MCF 10A (cell line): ENCODE results near the gene AIPL1. TPM values are rescaled to one million over a fixed set of nuclear protein-coding genes. Genes with fewer than 3 reads are reported as not detected.

Experiments used
- BruUV-seq: library from RNA; stranded (reverse); fragments of 400-500 nt; replicated peaks from 2 replicates; lab custom pipeline; 2021; lab: Mats Ljungman, UMichigan
- CTCF ChIA-PET: fragments of 300-600 bp; sonication (Branson Sonifier 250); formaldehyde crosslinking; extraction: SDS; loops from one replicate; lab custom pipeline; 2021; ENCODE audit warnings: antibody characterized with exemption, inconsistent platforms; lab: Yijun Ruan, JAX
- POLR2A ChIA-PET: fragments of 300-600, 350-650 bp; sonication (Branson Sonifier 250); formaldehyde crosslinking; extraction: SDS; loops from one replicate; lab custom pipeline; 2020; ENCODE audit warnings: antibody characterized with exemption, inconsistent platforms; lab: Yijun Ruan, JAX
- DNase-seq: peaks from one replicate; pipeline ENCODE4 v3.0.0-alpha.2; 2018; ENCODE audit not compliant: unreplicated experiment
- H3K27ac Mint-ChIP-seq: one replicate; pipeline ENCODE4 v1.8.0; 2022; ENCODE audit warnings: mild to moderate bottlenecking, low read depth, mixed read lengths; ENCODE audit not compliant: unreplicated experiment
- H3K27me3 Mint-ChIP-seq: one replicate; pipeline ENCODE4 v1.8.0; 2022; ENCODE audit warnings: mixed read lengths; ENCODE audit not compliant: insufficient read depth, unreplicated experiment
- H3K36me3 Mint-ChIP-seq: one replicate; pipeline ENCODE4 v1.8.0; 2022; ENCODE audit warnings: mild to moderate bottlenecking, moderate library complexity, mixed read lengths; ENCODE audit not compliant: insufficient read depth, unreplicated experiment
- H3K4me1 Mint-ChIP-seq: one replicate; pipeline ENCODE4 v1.8.0; 2022; ENCODE audit warnings: mixed read lengths; ENCODE audit not compliant: insufficient read depth, unreplicated experiment
- H3K4me3 Mint-ChIP-seq: one replicate; pipeline ENCODE4 v1.8.0; 2022; ENCODE audit warnings: mild to moderate bottlenecking, moderate library complexity, mixed read lengths; ENCODE audit not compliant: unreplicated experiment
- H3K9me3 Mint-ChIP-seq: one replicate; pipeline ENCODE4 v1.8.0; 2022; ENCODE audit warnings: mixed read lengths; ENCODE audit not compliant: unreplicated experiment
- CTCF ChIP-seq: fragments of 200-600 bp; IDR thresholded peaks from one replicate; pipeline ENCODE4 v1.8.0; 2022; ENCODE audit warnings: antibody characterized with exemption, mild to moderate bottlenecking; ENCODE audit not compliant: unreplicated experiment
- intact Hi-C: fragments of 100-400 bp; cut with micrococcal nuclease; formaldehyde crosslinking; loops from 2 replicates; pipeline ENCODE4 v1.14.1; 2022
- total RNA-seq: library from RNA; stranded (reverse); gene quantifications from 2 replicates; pipeline ENCODE4 v1.2.3, GENCODE V29; 2022

AIPL1 gene
- total RNA-seq, 1 experiment from 2014 or later: not detected

- no peak for TF ChIP-seq CTCF
- Mint-ChIP-seq H3K9me3 (no peaks in the 10 kb centered on the region), H3K4me3 (no peak overlapping the region), H3K27ac (no peak overlapping the region), H3K36me3 (peaks cover 33% of the 10 kb centered on the region), H3K27me3 (no peaks in the 10 kb centered on the region), H3K4me1 (peaks cover 19% of the 10 kb centered on the region)
- ChIA-PET CTCF (interaction anchor here (0.6 to 2.1 kb wide), 7 partner anchors 9 to 929 kb away, joined by 3 to 18 read pairs (median 3); no protein-coding TSS in a partner anchor), POLR2A (interaction anchor here (1.5 to 4.3 kb wide), 3 partner anchors 33 to 167 kb away, joined by 5 to 33 read pairs (median 5); partner anchors contain the start of genes KIAA0753 and TXNDC17)
- intact Hi-C loops: loop anchor here (5.0 kb wide), 1 partner anchor 103 kb away; no protein-coding TSS in a partner anchor
- no TSS peak for BruUV-seq
- no peak for DNase-seq
These were observed 39.5 kb upstream of the AIPL1 start for GRCh38 chr17:6474376-6474775.

- Mint-ChIP-seq H3K27me3 (no peaks in the 10 kb centered on the region), H3K27ac (no peak overlapping the region), H3K4me3 (peak overlapping the region; percentile 15), H3K36me3 (peaks cover 37% of the 10 kb centered on the region), H3K9me3 (no peaks in the 10 kb centered on the region), H3K4me1 (peaks cover 19% of the 10 kb centered on the region)
- intact Hi-C loops: loop anchor here (1.0 to 5.0 kb wide), 4 partner anchors 34 to 176 kb away; no protein-coding TSS in a partner anchor
- ChIA-PET CTCF (interaction anchor here (0.6 to 3.5 kb wide), 36 partner anchors 9 to 551 kb away, joined by 3 to 30 read pairs (median 4); partner anchors contain the start of genes C17orf100 and MED31), POLR2A (interaction anchor here (0.6 to 4.3 kb wide), 14 partner anchors 12 to 1004 kb away, joined by 3 to 33 read pairs (median 6); partner anchors contain the start of genes C17orf100, DHX33, KIAA0753 and MED31)
- no TSS peak for BruUV-seq
- TF ChIP-seq CTCF: peak; percentile 88
- peak; percentile 77 for DNase-seq
These were observed 38.3 kb upstream of the AIPL1 start for GRCh38 chr17:6473128-6473767.

GRCh38 chr17:6472517-6472916 is 37.6 kb upstream of the AIPL1 start:
- DNase-seq: no peak
- ChIA-PET CTCF (interaction anchor here (0.6 to 3.5 kb wide), 36 partner anchors 9 to 549 kb away, joined by 3 to 30 read pairs (median 4); partner anchors contain the start of genes C17orf100 and MED31), POLR2A (interaction anchor here (0.6 to 4.3 kb wide), 13 partner anchors 13 to 179 kb away, joined by 3 to 33 read pairs (median 6); partner anchors contain the start of genes C17orf100, KIAA0753, MED31 and TXNDC17)
- no peak overlapping the region for H3K27ac Mint-ChIP-seq
- TF ChIP-seq CTCF: no peak
- no peaks in the 10 kb centered on the region for H3K9me3 Mint-ChIP-seq
- intact Hi-C loops: loop anchor here (2.0 to 5.0 kb wide), 2 partner anchors 105 to 176 kb away; no protein-coding TSS in a partner anchor
- H3K4me1 Mint-ChIP-seq: peaks cover 19% of the 10 kb centered on the region
- no TSS peak for BruUV-seq
- peaks cover 36% of the 10 kb centered on the region for H3K36me3 Mint-ChIP-seq
- no peak overlapping the region for H3K4me3 Mint-ChIP-seq
- H3K27me3 Mint-ChIP-seq: no peaks in the 10 kb centered on the region
